GM12801 (cell line): Measurements from ENCODE around the gene SPATC1L.

ENCODE experiments used
- TF ChIP-seq, protein P1 (sequence below): IDR thresholded peaks from one replicate; pipeline ENCODE4 v1.5.1; 2011; ENCODE audit warnings: control low read depth; ENCODE audit not compliant: insufficient read length; ENCODE audit errors: extremely low read depth

Gene SPATC1L

DNA sequence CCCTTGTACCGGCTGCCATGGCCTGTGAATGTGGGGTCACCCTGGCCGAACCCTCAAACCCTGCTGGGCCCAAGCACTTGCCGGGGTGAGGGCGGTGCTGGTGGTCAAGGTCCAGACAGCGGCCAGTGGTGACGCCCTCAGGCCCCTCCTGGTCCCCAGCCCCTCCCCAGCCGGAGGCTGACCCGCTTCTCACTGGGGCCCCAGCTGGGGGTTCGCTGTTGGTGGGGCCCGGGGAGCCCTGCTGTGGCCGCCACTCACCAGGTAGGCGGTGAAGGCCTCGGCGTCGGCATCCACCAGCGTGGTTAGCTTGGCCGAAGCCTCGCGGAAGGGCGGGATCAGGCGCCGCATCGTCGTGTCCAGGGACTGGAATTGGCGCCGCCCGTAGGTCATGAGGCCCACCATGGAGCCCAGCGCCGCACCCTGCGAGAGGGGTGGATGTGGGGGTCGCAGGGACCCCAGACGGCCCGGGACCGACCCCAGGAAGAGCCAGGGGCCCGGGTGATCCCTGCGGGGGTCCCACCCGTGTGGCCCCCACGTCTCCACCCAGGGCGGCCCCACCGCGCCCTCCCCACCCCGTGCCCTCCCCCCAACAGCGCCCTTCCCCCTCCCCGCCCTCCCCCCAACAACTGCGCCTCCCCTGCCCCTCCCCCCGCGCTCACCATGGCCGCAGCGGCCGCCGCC is 39.0 kb downstream of the SPATC1L start:
- TF ChIP-seq, protein P1, sequence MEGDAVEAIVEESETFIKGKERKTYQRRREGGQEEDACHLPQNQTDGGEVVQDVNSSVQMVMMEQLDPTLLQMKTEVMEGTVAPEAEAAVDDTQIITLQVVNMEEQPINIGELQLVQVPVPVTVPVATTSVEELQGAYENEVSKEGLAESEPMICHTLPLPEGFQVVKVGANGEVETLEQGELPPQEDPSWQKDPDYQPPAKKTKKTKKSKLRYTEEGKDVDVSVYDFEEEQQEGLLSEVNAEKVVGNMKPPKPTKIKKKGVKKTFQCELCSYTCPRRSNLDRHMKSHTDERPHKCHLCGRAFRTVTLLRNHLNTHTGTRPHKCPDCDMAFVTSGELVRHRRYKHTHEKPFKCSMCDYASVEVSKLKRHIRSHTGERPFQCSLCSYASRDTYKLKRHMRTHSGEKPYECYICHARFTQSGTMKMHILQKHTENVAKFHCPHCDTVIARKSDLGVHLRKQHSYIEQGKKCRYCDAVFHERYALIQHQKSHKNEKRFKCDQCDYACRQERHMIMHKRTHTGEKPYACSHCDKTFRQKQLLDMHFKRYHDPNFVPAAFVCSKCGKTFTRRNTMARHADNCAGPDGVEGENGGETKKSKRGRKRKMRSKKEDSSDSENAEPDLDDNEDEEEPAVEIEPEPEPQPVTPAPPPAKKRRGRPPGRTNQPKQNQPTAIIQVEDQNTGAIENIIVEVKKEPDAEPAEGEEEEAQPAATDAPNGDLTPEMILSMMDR: no peak

DNA sequence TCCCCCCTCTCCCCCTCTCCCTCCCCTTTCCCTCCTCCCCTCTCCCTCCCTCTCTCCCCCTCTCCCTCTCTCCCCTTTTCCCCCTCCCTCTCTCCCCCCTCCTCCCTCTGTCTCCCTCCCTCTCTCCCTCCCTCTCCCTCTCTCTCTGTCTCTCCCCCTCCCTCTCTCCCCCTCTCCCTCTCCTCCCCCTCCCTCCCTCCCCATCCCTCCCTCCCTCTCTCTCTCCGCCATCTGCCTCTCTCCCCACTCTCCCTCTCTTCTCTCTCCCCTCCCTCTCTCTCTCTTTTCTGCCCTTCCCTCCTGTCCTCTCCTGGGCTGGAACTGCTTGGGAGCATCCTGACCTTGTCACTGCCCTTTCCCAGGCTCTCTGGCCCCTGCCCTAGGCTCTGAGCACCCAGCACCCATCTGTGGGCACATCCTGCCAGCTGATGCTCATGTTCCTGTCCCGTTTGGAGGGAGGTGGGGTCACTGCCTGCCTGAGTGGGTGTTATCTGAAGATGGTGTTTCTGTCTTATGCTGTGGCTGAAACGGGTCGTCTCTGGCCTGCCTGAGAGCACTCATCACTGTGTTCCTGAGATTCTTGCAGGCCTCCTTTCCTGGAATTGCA is 39.7 kb downstream of the SPATC1L start:
- TF ChIP-seq, protein P1: no peak

DNA sequence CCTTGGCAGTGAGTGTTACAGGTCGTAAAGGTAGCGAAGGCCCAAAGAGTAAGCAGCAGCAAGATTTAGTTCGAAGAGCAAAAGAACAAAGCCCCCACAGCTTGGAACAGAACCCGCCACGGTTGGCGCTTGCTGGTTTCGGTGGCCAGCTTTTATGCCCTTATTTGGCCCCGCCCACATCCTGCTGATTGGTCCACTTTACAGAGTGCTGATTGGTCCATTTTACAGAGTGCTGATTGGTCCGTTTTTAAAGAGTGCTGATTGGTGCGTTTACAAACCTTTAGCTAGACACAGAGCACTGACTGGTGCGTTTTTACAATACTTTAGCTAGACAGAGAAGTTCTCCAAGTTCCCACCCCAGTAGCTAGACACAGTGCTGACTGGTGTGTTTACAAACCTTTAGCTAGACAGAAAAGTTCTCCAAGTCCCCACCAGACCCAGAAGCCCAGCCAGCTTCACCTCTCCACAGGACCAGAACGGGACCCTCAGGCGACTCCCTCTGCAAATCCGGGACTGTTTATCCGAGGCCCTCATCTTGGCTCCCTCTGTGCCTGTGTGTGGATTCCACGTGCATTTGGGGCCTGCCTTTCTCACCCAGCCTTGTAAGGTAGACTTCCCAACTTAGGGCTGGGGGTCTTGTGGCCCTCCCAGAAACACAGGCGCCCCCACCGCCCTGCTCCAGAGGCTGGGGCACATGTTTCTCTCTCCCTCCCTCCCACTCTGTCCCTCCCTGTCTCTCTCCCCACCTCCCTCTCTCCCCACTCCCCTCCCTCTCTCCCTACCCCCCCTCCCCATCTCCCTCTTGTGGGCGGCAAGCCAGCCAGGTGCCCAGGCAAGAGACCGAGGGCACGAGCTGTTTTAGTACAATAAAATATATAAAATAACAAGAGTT is 41.4 kb downstream of the SPATC1L start:
- TF ChIP-seq, protein P1: no peak

DNA sequence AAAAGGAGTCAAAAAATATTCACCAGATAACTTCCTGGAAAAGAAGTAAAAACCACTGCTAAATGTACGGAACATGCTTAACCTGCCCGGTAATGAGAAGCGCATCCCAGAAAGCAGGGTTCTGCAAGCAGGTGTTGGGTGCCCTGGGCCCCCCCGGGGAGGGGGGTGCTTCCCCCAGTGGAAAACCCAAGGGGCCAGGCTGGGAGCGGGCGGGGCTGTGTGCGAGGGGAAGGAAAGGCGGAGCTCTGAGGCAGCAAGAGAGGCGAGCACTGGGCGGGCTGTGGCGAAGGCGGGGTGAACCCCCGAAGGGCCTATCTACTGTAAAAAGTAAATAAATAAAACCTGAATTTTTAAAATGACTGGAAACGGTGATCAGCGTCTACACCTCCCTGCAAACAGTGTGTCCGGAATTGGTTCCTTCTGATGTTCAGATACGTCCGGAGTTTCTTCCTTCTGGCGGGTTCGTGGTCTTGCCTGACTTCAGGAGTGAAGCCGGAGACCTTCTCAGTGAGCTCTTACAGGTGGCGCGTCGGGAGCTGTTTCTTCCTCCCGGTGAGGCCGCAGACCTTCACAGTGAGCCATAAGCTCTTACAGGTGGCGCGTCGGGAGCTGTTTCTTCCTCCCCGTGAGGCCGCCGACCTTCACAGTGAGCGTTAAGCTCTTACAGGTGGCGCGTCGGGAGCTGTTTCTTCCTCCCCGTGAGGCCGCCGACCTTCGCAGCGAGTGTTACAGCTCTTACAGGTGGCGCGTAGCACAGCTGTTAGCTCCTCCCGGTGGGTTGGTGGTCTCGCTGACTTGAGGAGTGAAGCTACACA is 42.3 kb downstream of the SPATC1L start:
- TF ChIP-seq, protein P1: no peak

DNA sequence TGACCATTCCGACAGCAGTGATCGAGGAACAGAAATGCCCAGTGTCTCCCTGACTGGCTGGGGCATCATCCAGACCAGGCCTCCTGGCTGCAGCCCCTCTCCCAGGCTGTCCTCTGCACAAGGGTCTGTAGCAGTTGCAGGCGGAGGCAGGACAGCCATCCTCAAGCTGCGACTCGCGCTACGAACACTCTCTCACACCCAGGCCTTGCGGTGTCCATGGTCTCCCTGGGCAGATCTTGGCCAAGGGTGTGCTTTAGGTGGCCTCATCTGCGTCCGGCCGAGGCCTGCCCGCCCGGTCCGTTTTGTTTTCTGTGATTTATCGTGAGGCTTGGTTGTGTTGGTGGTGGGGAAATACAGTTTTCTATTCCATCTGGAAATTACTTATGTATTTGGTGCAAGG is 44.6 kb downstream of the SPATC1L start:
- TF ChIP-seq, protein P1: no peak

DNA sequence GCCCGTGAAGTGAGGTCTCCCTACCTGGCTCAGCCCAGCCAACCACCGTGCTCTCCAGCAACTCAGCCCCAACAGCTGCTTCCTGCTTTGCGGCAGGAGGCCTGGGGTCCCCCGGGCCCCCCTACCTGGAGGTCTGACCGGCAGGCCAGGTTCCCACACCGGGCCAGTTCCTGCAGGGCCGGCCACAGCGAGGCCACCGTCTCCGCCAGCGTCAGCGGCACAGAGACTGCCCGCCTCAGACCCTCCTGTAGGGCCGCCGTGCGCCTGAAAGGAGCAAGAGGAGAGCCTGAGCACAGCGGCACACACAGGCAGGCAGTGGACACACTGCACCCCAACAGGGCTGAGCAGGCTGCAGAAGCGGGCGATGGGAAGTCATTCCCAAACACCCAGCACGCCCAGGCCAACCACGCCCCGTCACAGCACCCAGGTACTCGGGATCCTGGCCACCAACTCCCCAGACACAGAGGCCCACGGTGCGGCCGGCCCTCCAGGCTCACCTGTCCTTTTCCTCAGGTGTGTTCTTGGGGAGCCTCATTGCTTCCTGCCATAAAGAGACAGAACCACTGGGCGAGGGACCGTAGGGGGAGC is 45.8 kb downstream of the SPATC1L start:
- TF ChIP-seq, protein P1: no peak
